Neutrophil (primary cell): ENCODE data around the gene GK2.

Source experiments
- H3K27ac ChIP-seq: fragments of 200-600 bp; sonication (generic); 2 replicates; pipeline ENCODE4 v1.5.1; 2016; ENCODE audit warnings: mild to moderate bottlenecking, moderate library complexity
- H3K27me3 ChIP-seq: fragments of 200-600 bp; sonication (generic); 2 replicates; pipeline ENCODE4 v1.6.0; 2016; ENCODE audit warnings: mild to moderate bottlenecking
- H3K36me3 ChIP-seq: fragments of 200-600 bp; sonication (generic); 2 replicates; pipeline ENCODE4 v1.5.1; 2017
- H3K4me1 ChIP-seq, 2 experiments: fragments of 200-600 bp in 1 of 2; sonication (generic) in 1 of 2; 1 replicate in 1 of 2; 2 replicates in 1 of 2; pipeline versions ENCODE4 v1.5.1 to v1.6.1; 2013 to 2016; ENCODE audit warnings: low read depth in 1 of 2, low read length in 1 of 2, mild to moderate bottlenecking in 1 of 2, moderate library complexity in 1 of 2; ENCODE audit not compliant: control insufficient read depth in 1 of 2, insufficient read depth in 1 of 2
- H3K4me3 ChIP-seq, 2 experiments: fragments of 200-600 bp in 1 of 2; sonication (generic) in 1 of 2; 1 replicate in 1 of 2; 2 replicates in 1 of 2; pipeline ENCODE4 v1.5.1; 2013 to 2016; ENCODE audit warnings: low read depth in 1 of 2, low read length in 1 of 2, mild to moderate bottlenecking in 1 of 2, moderate library complexity in 1 of 2
- H3K9me3 ChIP-seq: fragments of 200-600 bp; sonication (generic); 2 replicates; pipeline ENCODE4 v1.5.1; 2016
- CTCF ChIP-seq: fragments of 200-600 bp; sonication (generic); IDR thresholded peaks from 2 replicates; pipeline ENCODE4 v1.5.1; 2016; ENCODE audit warnings: antibody characterized with exemption

The GK2 gene

DNA sequence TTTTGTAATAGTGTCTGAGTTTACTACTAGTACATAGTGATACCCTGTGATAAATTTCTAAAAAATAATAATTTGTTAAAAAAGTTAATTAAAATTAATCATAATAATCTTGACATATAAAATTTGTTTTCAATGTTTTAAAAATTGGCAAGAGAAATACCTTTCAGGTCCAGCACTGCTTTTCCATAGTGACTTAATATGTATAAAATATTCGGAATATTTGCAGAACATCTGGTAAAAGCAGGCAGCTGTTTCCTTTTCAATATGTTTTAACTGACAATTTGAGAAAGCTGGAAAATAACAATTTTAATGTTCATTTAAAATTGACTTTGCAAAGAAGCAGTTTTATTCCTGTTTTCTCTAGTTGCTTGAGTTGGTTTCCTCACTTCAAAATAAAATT, 17.6 kb upstream of the GK2 start:
- Histone ChIP-seq H3K4me1 (no peaks in the 10 kb centered on the region), H3K27me3 (no peaks in the 10 kb centered on the region), H3K4me3 (no peak overlapping the region), H3K27ac (no peak overlapping the region), H3K36me3 (no peaks in the 10 kb centered on the region), H3K9me3 (no peaks in the 10 kb centered on the region)
- TF ChIP-seq CTCF, result no peak

DNA sequence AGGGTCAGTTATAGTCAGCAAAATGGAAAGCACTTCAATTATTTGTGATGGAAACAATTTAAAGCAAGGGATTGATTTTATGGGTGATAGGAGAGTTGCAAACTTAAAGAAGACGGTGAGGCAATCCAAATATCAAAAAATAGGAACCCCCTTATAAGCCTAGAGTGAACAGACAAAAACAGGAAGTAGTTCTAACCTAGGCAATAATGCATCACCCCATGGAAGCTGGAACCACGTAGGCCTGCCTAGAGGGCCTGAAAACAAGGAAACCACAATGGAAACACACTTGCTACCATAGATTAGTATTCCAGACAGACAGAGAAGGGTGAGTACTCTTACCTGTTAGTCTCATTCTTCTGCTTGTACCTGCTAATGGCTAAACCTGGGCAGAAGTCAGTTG, 13.5 kb upstream of the GK2 start:
- H3K4me1 ChIP-seq, result no peaks in the 10 kb centered on the region
- TF ChIP-seq CTCF, result no peak
- no peak overlapping the region for H3K27ac ChIP-seq
- no peaks in the 10 kb centered on the region for H3K27me3 ChIP-seq
- no peak overlapping the region for H3K4me3 ChIP-seq
- no peaks in the 10 kb centered on the region for H3K9me3 ChIP-seq
- no peaks in the 10 kb centered on the region for H3K36me3 ChIP-seq

- no peaks in the 10 kb centered on the region for H3K9me3 ChIP-seq
- H3K27ac ChIP-seq, result no peak overlapping the region
- no peaks in the 10 kb centered on the region for H3K36me3 ChIP-seq
- TF ChIP-seq CTCF, result no peak
- H3K27me3 ChIP-seq, result no peaks in the 10 kb centered on the region
- no peaks in the 10 kb centered on the region for H3K4me1 ChIP-seq
- H3K4me3 ChIP-seq, result no peak overlapping the region
Observed at GRCh38 chr4:79413886-79414285, 5.9 kb upstream of the GK2 start.

DNA sequence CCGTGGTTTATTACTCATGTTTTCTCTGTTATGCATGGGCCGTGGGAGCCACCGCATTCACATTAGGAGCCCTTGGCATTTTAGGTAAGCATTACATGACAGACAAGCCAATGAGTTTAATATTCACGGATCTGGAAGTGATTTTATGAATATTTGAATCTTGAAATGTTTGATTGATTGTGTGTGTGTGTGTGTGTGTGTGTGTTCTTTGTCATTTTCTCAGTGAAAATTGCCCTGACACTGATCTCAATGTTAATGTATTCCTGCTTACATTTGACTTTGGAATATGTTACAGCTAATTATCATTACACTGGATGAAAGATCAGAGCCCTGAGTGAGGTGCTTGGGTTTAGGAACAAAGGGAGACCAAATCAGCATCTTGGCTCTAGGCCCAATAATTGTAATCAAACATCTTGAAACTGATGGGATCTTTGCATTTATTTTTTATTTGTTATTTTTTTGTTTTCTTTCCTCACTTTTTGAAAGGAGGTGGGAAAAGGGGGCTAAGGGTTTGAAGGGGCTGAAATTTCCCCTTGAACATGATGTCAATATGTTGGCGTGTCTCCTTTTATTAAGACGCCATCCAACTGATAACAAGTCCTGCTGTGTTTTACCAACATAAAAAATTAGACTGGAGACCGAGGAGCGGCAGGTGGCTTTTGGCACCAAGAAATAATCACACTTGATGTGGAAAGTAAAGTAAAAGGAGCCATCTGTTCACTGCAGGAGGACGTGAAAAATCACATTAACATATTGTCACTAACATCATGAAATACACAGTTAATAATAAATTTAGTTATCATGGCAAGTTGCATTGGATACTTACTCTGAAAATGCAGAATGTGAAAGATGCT, 5.2 kb upstream of the GK2 start:
- Histone ChIP-seq H3K9me3 (no peaks in the 10 kb centered on the region), H3K27ac (no peak overlapping the region), H3K36me3 (no peaks in the 10 kb centered on the region), H3K27me3 (no peaks in the 10 kb centered on the region), H3K4me1 (no peaks in the 10 kb centered on the region), H3K4me3 (no peak overlapping the region)
- TF ChIP-seq CTCF, result no peak

GRCh38 chr4:79404666-79405065, 3.4 kb downstream of the GK2 start:
- H3K4me1 ChIP-seq, result no peaks in the 10 kb centered on the region
- no peak for TF ChIP-seq CTCF
- H3K27ac ChIP-seq, result no peak overlapping the region
- H3K36me3 ChIP-seq, result no peaks in the 10 kb centered on the region
- H3K27me3 ChIP-seq, result no peaks in the 10 kb centered on the region
- H3K4me3 ChIP-seq, result no peak overlapping the region
- no peaks in the 10 kb centered on the region for H3K9me3 ChIP-seq
